Measurements from ENCODE around the gene MNDA. TPM values are rescaled to one million over a fixed set of nuclear protein-coding genes. Genes with fewer than 3 reads are reported as not detected.

The MNDA gene
- total RNA-seq, 2 experiments from 2014 or later: not detected

- CTCF ChIA-PET: no interaction called here
- DNase-seq: no peak
- Mint-ChIP-seq H3K4me1 (no peaks in the 10 kb centered on the region), H3K27me3 (peaks cover 2% of the 10 kb centered on the region), H3K4me3 (no peak overlapping the region), H3K36me3 (peaks cover 1% of the 10 kb centered on the region), H3K27ac (no peak overlapping the region), H3K9me3 (ENCODE audit: low read depth) (peaks cover 7% of the 10 kb centered on the region)
- no peak for ATAC-seq
Observed at GRCh38 chr1:158873141-158873540, 42.0 kb downstream of the MNDA start.

GRCh38 chr1:158893654-158894053, 62.5 kb downstream of the MNDA start:
- DNase-seq: no peak
- Mint-ChIP-seq H3K4me1 (no peaks in the 10 kb centered on the region), H3K27me3 (no peaks in the 10 kb centered on the region), H3K36me3 (no peaks in the 10 kb centered on the region), H3K4me3 (no peak overlapping the region), H3K9me3 (ENCODE audit: low read depth) (peaks cover 2% of the 10 kb centered on the region), H3K27ac (no peak overlapping the region)
- CTCF ChIA-PET: no interaction called here
- ATAC-seq: no peak

- no peaks in the 10 kb centered on the region for H3K27me3 Mint-ChIP-seq
- DNase-seq: no peak
- no peaks in the 10 kb centered on the region for H3K36me3 Mint-ChIP-seq
- CTCF ChIA-PET: no interaction called here
- H3K4me1 Mint-ChIP-seq: no peaks in the 10 kb centered on the region
- H3K9me3 Mint-ChIP-seq (ENCODE audit: low read depth): peaks cover 2% of the 10 kb centered on the region
- ATAC-seq: no peak
- H3K27ac Mint-ChIP-seq: no peak overlapping the region
- H3K4me3 Mint-ChIP-seq: no peak overlapping the region
Observed at GRCh38 chr1:158898722-158899121, 67.6 kb downstream of the MNDA start.

Other genes starting within 250 kb of the MNDA start
- gene OR10Z1, start 226.1 kb upstream of the MNDA start, total RNA-seq: not detected
- gene SPTA1, start 144.6 kb upstream of the MNDA start, total RNA-seq: not detected
- gene OR6K2, start 130.7 kb upstream of the MNDA start, total RNA-seq: not detected
- not detected for gene OR6K3, start 110.6 kb upstream of the MNDA start, total RNA-seq
- gene OR6K6, start 76.6 kb upstream of the MNDA start, total RNA-seq: not detected
- gene OR6N1, start 59.2 kb upstream of the MNDA start, total RNA-seq: not detected
- not detected for gene OR6N2, start 50.1 kb upstream of the MNDA start, total RNA-seq
- 10 to 100 TPM; 57.8 to 59.4 TPM for gene PYHIN1, start 100.2 kb downstream of the MNDA start, total RNA-seq
- gene IFI16, start 178.6 kb downstream of the MNDA start, total RNA-seq: 100 to 1,000 TPM; 388 to 393 TPM
- gene AIM2, start 245.4 kb downstream of the MNDA start, total RNA-seq: 10 to 100 TPM; 14.1 to 17.3 TPM

All from activated CD8-positive, alpha-beta memory T cell treated with anti-CD3 and anti-CD28 coated beads, Interleukin-2, amount 10 ng/mL, durations not matched to agents 7 days and 5 days (primary cell).